SU-DHL-6 (cell line): ENCODE results near the gene MTA3.

ENCODE experiments used
- H2AFZ ChIP-seq: fragments of 200-600 bp; sonication (generic); 2 replicates; pipeline ENCODE4 v1.6.1; 2014; ENCODE audit warnings: low read depth, mild to moderate bottlenecking, moderate library complexity, mixed read lengths, antibody characterized with exemption, low read length; ENCODE audit not compliant: severe bottlenecking
- H3F3A ChIP-seq: fragments of 200-600 bp; shearing (Covaris generic); 2 replicates; pipeline ENCODE4 v1.6.0; 2016; ENCODE audit warnings: antibody characterized with exemption, mild to moderate bottlenecking; ENCODE audit not compliant: insufficient read depth
- H3K27ac ChIP-seq: fragments of 200-600 bp; sonication (generic); 2 replicates; pipeline ENCODE4 v1.5.1; 2016; ENCODE audit warnings: low read depth, mild to moderate bottlenecking, low read length, moderate library complexity, mixed read lengths
- H3K27me3 ChIP-seq: fragments of 200-600 bp; sonication (generic), shearing (Covaris generic); 2 replicates; pipeline ENCODE4 v1.6.0; 2014; ENCODE audit warnings: mild to moderate bottlenecking, low read length
- H3K36me3 ChIP-seq: fragments of 200-600 bp; sonication (generic); 2 replicates; pipeline ENCODE4 v1.6.1; 2014; ENCODE audit warnings: mild to moderate bottlenecking, low read length, mixed read lengths
- H3K4me2 ChIP-seq: fragments of 300-600, 200-600 bp; shearing (Covaris generic), sonication (generic); 2 replicates; pipeline ENCODE4 v1.6.0; 2014; ENCODE audit warnings: low read length, low read depth, mild to moderate bottlenecking; ENCODE audit not compliant: poor library complexity, severe bottlenecking
- H3K4me3 ChIP-seq: fragments of 200-600 bp; sonication (generic); 2 replicates; pipeline ENCODE4 v1.5.1; 2014; ENCODE audit warnings: antibody characterized with exemption, low read length, mild to moderate bottlenecking, mixed read lengths; ENCODE audit not compliant: insufficient read depth, poor library complexity, severe bottlenecking
- H3K79me2 ChIP-seq: fragments of 200-600 bp; sonication (generic); 2 replicates; pipeline ENCODE4 v1.6.1; 2014; ENCODE audit warnings: mild to moderate bottlenecking, low read length, moderate library complexity; ENCODE audit not compliant: insufficient read depth
- H3K9ac ChIP-seq: fragments of 200-600 bp; sonication (generic); 2 replicates; pipeline ENCODE4 v1.7.0; 2014; ENCODE audit warnings: mild to moderate bottlenecking, low read length
- H3K9me2 ChIP-seq: fragments of 200-600 bp; sonication (generic); replicated peaks from 2 replicates; pipeline ENCODE4 v1.6.1; 2014; ENCODE audit warnings: low read length; ENCODE audit not compliant: insufficient read depth
- H3K9me3 ChIP-seq: fragments of 200-600 bp; sonication (generic); 2 replicates; pipeline ENCODE4 v1.6.1; 2014; ENCODE audit warnings: low read length, mixed read lengths; ENCODE audit not compliant: insufficient read depth
- H4K20me1 ChIP-seq: fragments of 200-600 bp; sonication (generic); 2 replicates; pipeline ENCODE4 v1.6.1; 2014; ENCODE audit warnings: low read depth, mild to moderate bottlenecking, antibody characterized with exemption, low read length, moderate library complexity, mixed read lengths
- EZH2phosphoT487 ChIP-seq: fragments of 200-600 bp; sonication (generic), shearing (Covaris generic); conservative IDR thresholded peaks from 2 replicates; pipeline ENCODE4 v1.6.1; 2018; ENCODE audit warnings: mild to moderate bottlenecking, antibody characterized with exemption, low read length, moderate library complexity, mixed read lengths
- TF ChIP-seq, protein P1 (sequence below): fragments of 200-600 bp; sonication (generic); IDR thresholded peaks from one replicate; pipeline ENCODE4 v1.5.1; 2017; ENCODE audit warnings: antibody characterized with exemption, mild to moderate bottlenecking, low read length, moderate library complexity; ENCODE audit not compliant: insufficient read depth, poor library complexity, severe bottlenecking

MTA3 gene

DNA sequence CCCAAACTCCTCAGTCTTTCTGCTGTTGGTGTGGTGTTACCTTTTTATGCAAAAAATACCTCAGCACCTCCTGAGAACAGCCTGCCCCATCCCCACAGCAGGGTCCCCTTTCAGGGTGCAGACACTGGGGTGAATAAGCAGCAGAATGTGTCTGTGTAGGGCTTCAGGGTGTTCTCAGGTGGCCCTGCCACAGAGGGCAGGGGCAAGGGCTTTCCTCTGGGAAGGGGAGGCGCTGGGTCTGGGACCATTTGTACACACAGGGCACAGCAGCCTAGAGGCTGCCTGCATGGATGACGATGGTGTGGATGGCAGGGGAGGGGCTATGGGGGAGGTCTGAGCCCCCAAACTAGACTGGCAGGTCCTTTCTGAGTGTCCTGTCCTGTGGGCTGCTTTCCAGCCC lies 221.3 kb downstream of the MTA3 start:
- Histone ChIP-seq H3K9me3 (no peaks in the 10 kb centered on the region), H3K79me2 (no peaks in the 10 kb centered on the region), H3K4me3 (no peak overlapping the region), H3K27ac (no peak overlapping the region), H3K36me3 (no peaks in the 10 kb centered on the region), H3K9me2 (no peaks in the 10 kb centered on the region), H3K9ac (no peak overlapping the region), H2AFZ (no peak overlapping the region), H3F3A (no peaks in the 10 kb centered on the region), H3K4me2 (no peak overlapping the region), H3K27me3 (no peaks in the 10 kb centered on the region), H4K20me1 (no peaks in the 10 kb centered on the region)
- TF ChIP-seq, protein P1, sequence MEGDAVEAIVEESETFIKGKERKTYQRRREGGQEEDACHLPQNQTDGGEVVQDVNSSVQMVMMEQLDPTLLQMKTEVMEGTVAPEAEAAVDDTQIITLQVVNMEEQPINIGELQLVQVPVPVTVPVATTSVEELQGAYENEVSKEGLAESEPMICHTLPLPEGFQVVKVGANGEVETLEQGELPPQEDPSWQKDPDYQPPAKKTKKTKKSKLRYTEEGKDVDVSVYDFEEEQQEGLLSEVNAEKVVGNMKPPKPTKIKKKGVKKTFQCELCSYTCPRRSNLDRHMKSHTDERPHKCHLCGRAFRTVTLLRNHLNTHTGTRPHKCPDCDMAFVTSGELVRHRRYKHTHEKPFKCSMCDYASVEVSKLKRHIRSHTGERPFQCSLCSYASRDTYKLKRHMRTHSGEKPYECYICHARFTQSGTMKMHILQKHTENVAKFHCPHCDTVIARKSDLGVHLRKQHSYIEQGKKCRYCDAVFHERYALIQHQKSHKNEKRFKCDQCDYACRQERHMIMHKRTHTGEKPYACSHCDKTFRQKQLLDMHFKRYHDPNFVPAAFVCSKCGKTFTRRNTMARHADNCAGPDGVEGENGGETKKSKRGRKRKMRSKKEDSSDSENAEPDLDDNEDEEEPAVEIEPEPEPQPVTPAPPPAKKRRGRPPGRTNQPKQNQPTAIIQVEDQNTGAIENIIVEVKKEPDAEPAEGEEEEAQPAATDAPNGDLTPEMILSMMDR = no peak
- TF ChIP-seq EZH2phosphoT487 = no peak

DNA sequence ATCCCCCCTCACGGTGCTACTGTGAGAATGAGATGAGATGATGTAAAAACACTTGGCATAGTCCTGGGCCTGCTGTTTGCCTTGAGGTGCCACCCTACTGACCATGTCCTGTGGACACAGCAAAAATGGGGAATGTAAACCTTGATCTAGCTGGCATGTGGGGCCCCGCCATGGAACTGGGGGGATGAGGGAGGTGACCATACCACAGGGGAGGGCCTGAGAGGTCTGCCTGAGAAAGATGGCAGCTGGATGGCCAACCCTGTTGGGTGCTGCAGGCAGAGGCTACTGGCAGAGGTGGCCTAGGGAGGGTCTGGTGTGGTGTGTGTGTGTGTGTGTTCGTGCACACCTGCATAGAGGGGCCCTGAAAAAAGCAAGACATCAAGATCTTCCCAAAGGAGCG lies 223.2 kb downstream of the MTA3 start:
- Histone ChIP-seq H3K27ac (no peak overlapping the region), H3K36me3 (no peaks in the 10 kb centered on the region), H3K9me3 (no peaks in the 10 kb centered on the region), H3K4me2 (no peak overlapping the region), H4K20me1 (no peaks in the 10 kb centered on the region), H3F3A (no peaks in the 10 kb centered on the region), H3K9me2 (no peaks in the 10 kb centered on the region), H3K27me3 (no peaks in the 10 kb centered on the region), H2AFZ (no peak overlapping the region), H3K4me3 (no peak overlapping the region), H3K79me2 (no peaks in the 10 kb centered on the region), H3K9ac (no peak overlapping the region)
- TF ChIP-seq, protein P1 = no peak
- TF ChIP-seq EZH2phosphoT487 = no peak

DNA sequence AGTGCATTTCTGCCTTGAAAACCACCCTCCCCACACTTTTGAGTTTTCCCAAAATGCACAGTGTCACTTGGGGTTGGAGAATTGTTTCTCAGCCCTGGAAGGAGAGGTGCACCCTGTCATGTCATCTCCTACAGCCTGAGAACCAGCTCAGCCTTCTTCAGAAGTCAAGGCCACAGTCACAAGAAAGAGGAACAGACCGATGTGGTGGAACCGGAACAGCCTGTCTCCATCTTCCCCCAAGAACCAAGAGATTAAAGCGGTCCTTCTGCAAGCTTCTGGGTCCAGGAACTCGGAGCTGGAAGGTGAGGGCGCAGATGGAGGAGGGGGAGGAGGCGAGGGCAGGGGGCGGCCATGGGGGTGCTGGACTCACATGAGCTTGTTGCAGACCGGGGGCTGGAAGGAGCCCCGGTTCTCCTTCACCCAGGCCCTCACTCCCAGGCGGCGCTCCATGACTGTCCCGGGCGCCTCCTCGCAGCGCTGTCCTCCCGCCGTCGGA lies 223.7 kb downstream of the MTA3 start:
- Histone ChIP-seq H3K27ac (no peak overlapping the region), H3K9me2 (no peaks in the 10 kb centered on the region), H3K4me3 (no peak overlapping the region), H3K9ac (no peak overlapping the region), H2AFZ (no peak overlapping the region), H3K9me3 (no peaks in the 10 kb centered on the region), H3K79me2 (no peaks in the 10 kb centered on the region), H3K27me3 (no peaks in the 10 kb centered on the region), H4K20me1 (no peaks in the 10 kb centered on the region), H3F3A (no peaks in the 10 kb centered on the region), H3K36me3 (no peaks in the 10 kb centered on the region), H3K4me2 (no peak overlapping the region)
- TF ChIP-seq, protein P1 = no peak
- TF ChIP-seq EZH2phosphoT487 = no peak
